ENCODE measurements around the gene ELP6.

Gene ELP6

GRCh38 chr3:47456984-47457383, 56.5 kb downstream of the ELP6 start:
- no peak for DNase-seq

DNA sequence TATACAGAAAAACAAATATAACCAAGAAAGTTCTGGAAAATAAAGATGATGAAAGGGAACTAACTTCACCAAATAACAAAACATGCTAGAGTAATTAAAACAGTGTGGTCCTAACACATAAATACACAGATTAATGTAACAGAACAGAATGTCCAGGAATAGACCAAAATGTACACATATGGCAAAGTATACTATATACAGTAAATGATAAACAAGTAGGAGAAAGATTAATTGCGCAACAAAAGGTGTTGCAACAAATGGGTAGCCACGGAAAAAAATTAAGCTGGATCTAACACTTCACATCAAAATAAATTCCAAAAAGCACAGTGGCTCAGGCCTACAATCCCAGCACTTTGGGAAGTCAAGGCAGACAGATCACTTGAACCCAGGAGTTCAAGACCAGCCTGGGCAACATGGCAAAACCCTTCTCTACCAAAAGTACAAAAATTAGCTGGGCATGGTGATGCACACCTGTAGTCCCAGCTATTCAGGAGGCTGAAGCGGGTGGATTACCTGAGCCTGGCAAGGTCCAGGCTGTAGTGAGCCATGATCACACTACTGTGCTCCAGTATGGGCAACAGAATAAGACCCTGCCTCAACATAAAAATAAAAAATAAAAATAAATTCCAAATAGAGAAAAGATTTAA, 57.6 kb downstream of the ELP6 start:
- no peak for DNase-seq

- no peak for DNase-seq
These were observed 60.9 kb downstream of the ELP6 start for GRCh38 chr3:47452453-47453215.

Data from CD4-positive, alpha-beta T cell treated with Interleukin-10 for 1 hour (primary cell).